ENCODE data around the gene LCE1A.

Gene LCE1A

DNA sequence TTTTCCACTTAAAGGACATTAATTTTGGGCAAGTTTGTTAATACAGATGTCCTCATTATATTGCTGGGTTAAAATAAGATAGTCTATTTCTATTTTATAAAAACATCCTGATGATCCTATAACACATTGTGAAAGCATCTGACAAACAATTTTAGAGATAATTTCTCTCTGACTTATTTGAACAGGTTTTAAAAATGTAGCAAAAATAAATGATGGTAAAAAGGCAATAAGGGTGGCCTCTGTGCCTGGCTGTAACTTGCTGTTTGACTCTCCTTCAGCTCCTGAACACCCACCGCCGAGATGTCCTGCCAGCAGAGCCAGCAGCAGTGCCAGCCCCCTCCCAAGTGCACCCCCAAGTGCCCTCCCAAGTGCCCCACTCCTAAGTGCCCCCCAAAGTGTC is at the start of gene LCE1A:
Gene LCE1A, plus strand, starts transcription at position 301 of the 400 bp plus-strand sequence. Its CDS starts 0 bp downstream, at position 301.
- DNase-seq (ENCODE audit: low read depth in 2 of 2) = no peak

GRCh38 chr1:152777510-152778137 is 49.6 kb upstream of the LCE1A start:
- no peak for DNase-seq (ENCODE audit: low read depth in 2 of 2)

GRCh38 chr1:152783095-152783494 is 44.2 kb upstream of the LCE1A start:
- no peak for DNase-seq (ENCODE audit: low read depth in 2 of 2)

GRCh38 chr1:152786077-152786476 is 41.2 kb upstream of the LCE1A start, which contains the start of gene LCE1E:
LCE1E (plus strand) TSS chr1:152786257; CDS start chr1:152787300, 1,043 bp downstream.
- DNase-seq (ENCODE audit: low read depth in 2 of 2) = no peak

DNA sequence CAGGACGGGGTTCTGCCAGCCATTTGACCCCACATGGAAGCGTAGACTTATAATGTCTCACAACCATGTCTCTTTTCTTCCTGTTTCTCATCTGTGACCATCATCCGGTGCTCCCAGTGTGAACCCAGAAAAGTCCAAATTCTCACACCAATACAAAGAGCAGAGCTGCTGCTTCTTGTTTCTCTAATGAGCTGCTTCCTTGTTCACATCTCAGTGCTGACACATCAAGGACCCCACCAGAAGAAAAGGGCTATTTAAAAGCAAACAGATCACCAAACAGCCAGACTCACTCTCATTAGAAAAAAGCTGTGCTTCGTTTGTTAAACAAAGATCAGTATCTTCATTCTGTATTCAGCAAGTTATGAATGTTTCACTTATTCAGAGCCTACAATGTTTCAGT is 31.6 kb upstream of the LCE1A start:
- no peak for DNase-seq (ENCODE audit: low read depth in 2 of 2)

- DNase-seq (ENCODE audit: low read depth in 2 of 2) = no peak
Measured at GRCh38 chr1:152796421-152796820, 30.9 kb upstream of the LCE1A start, which contains the start of gene LCE1D. LCE1D (plus strand) TSS chr1:152796721; CDS start chr1:152797795, 1,074 bp downstream.

DNA sequence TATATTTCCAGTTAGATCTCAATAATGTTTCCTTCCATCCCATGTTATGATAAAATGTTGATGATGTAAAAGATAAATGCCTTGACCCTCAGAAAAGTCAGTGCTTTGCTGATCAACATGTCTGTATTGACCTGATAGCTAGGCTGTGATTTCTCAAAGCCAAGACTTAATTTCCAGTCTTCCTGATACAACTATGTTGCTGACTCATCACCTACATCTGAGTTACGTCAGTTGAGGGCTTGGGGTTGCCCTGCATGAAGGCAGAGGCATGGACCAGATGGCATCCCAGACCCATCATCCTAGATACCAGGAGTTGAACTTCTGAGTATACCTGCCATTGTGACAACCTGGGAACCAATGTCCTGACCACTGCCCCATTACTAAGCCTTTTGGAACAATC is 25.9 kb upstream of the LCE1A start:
- DNase-seq (ENCODE audit: low read depth in 2 of 2) = no peak

- no peak for DNase-seq (ENCODE audit: low read depth in 2 of 2)
Measured at GRCh38 chr1:152806576-152806975, 20.7 kb upstream of the LCE1A start, which contains the start of gene LCE1C. LCE1C (minus strand) TSS chr1:152806651; CDS start chr1:152805478, 1,173 bp downstream.

DNA sequence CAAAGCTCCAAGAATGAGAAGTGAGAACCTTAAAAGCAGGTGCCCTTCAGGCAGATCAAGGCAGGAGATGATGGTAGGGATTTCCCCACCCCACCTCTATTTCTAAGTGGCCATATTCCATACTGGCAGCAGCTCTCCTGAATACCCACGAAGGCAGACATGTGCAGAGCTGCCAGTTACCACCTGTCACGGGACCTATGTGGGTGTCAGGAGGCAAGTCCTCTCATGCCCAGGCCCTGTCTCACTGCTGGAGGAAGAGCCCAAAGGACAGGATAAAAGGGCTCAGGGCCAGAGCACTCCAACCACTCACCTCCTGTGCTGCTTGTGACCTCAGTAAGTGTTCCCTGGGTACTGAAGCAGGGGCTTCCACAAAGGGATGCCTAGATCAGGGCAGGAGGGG is 16.2 kb upstream of the LCE1A start:
- no peak for DNase-seq (ENCODE audit: low read depth in 2 of 2)

DNA sequence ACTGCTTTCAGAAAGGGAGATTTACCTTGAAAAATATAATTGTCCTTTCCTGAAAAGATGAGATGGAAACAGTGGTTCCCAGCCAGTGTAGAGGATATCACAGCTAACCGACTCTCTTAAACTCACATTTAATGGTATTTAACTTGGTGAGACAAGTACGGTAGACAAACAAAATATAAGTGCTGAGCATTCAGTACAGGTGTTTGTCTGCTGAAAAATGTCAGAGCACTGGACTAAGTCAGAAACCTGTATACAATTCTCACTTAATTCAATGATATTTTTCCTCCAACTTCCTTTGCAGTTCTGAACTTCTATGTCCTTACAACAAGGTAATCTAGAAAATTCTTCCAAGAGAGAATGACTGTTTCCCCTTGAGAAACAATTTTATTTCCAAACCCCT is 15.6 kb upstream of the LCE1A start, which contains the start of gene LCE1B:
Gene LCE1B, plus strand, starts transcription at position 301 of the 400 bp plus-strand sequence. CDS start 476 bp downstream, outside the sequence.
- no peak for DNase-seq (ENCODE audit: low read depth in 2 of 2)

DNA sequence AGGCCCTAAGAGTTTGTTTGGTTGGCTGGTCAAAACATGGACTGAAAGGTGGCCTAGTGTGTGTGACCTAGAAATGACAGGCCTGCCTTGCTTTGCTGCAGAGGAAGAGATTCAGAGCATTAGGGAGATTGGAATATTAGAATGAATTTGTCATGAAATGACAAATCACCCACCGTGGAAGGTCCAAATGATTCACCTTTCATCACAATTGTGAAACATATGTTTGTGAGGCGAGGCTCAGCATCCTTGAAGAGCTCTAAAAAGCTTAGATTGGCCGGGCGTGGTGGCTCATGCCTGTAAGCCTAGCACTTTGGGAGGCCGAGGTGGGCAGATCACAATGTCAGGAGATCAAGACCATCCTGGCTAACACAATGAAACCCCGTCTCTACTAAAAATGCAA is 10.0 kb upstream of the LCE1A start:
- DNase-seq (ENCODE audit: low read depth in 2 of 2) = no peak

GRCh38 chr1:152823294-152823693 is 4.0 kb upstream of the LCE1A start:
- no peak for DNase-seq (ENCODE audit: low read depth in 2 of 2)

DNA sequence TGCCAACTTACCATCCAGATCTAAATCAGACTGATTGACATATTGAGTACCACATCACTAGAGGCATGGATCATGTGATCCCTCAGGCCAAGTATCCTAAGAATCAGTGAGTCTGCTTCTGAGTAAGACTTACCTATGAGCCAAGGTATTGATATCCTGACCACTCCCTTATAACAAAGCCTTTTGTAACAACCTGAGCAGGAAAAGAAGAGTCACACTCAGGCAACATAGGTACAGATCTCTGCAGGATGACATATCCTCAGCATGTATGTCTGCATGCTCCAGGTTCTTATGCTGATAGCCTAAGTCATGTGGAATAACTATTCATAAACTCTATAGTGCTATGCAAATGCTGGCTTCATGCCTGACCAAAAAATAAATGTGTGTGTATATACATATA is 2.3 kb upstream of the LCE1A start:
- DNase-seq (ENCODE audit: low read depth in 2 of 2) = no peak

DNA sequence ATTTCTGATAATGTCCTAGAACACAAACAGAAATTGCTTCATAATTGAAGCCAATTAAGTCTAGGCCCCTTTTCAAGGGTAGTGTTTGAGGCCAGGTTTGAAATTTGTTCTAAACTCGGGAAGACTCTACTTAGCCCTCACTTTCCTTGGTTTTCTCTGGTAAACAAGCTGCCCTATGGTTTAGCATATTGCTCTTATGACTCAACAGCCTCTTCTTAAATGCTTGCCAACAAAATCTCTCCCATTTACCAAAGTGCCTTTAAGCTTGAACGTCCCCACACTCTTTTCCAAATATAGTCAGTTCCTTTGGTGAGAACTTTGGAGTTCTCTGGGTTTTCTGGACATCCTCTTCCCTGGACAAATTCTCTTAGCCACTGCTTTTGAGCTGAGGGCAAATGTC is 9.6 kb downstream of the LCE1A start:
- no peak for DNase-seq (ENCODE audit: low read depth in 2 of 2)

- no peak for DNase-seq (ENCODE audit: low read depth in 2 of 2)
Measured at GRCh38 chr1:152842556-152842955, 15.3 kb downstream of the LCE1A start, which contains the start of gene LCE6A. LCE6A (plus strand) TSS chr1:152842856; CDS start chr1:152843521, 665 bp downstream.

- DNase-seq (ENCODE audit: low read depth in 2 of 2) = no peak
Measured at GRCh38 chr1:152855661-152856060, 28.4 kb downstream of the LCE1A start.

- no peak for DNase-seq (ENCODE audit: low read depth in 2 of 2)
Measured at GRCh38 chr1:152858062-152858461, 30.8 kb downstream of the LCE1A start.

GRCh38 chr1:152859696-152860095 is 32.4 kb downstream of the LCE1A start, which contains the start of gene LCE7A:
LCE7A (plus strand) TSS chr1:152859996; CDS start chr1:152860698, 702 bp downstream.
- DNase-seq (ENCODE audit: low read depth in 2 of 2) = no peak

GRCh38 chr1:152860129-152860528 is 32.9 kb downstream of the LCE1A start:
- DNase-seq (ENCODE audit: low read depth in 2 of 2) = no peak

DNA sequence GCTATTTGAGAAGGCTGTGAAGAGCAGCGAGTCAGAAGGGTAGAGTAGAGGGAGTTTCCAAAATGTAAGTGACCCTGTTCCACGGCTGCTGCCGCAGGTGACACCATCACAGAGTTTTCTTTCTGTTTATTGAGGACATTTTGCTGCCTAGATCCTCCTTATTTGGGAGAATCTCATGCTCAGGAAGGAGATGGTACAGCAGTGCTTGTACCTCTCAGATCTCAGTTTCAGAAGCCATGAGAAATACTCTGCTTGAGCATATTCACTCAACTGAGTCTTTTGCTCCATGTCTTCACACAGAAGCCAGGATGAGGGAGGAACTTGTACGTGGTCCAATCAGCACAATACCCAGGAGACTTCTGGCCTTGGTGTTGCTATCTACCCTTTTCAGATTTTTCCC is 34.1 kb downstream of the LCE1A start:
- no peak for DNase-seq (ENCODE audit: low read depth in 2 of 2)

GRCh38 chr1:152864443-152864842 is 37.2 kb downstream of the LCE1A start:
- no peak for DNase-seq (ENCODE audit: low read depth in 2 of 2)

GRCh38 chr1:152866321-152866720 is 39.0 kb downstream of the LCE1A start:
- DNase-seq (ENCODE audit: low read depth in 2 of 2) = no peak

- peak; percentile 10 to 33 for DNase-seq (ENCODE audit: low read depth in 2 of 2)
Measured at GRCh38 chr1:152869808-152870419, 42.6 kb downstream of the LCE1A start.
